ENCODE measurements around the gene CCDC68. TPM values are rescaled to one million over a fixed set of nuclear protein-coding genes. Genes with fewer than 3 reads are reported as not detected.
A peak's percentile ranks its signal among the peaks of the same experiment; 100 is the strongest.

Gene CCDC68, protein sequence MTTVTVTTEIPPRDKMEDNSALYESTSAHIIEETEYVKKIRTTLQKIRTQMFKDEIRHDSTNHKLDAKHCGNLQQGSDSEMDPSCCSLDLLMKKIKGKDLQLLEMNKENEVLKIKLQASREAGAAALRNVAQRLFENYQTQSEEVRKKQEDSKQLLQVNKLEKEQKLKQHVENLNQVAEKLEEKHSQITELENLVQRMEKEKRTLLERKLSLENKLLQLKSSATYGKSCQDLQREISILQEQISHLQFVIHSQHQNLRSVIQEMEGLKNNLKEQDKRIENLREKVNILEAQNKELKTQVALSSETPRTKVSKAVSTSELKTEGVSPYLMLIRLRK
- 0.08 TPM in 1 of 2 replicates, not detected in the other for total RNA-seq (2014; rRNA removed; shearing (Covaris generic))
- 0.67 and 0.73 TPM in 2 replicates for polyA plus RNA-seq (2015; cell fraction: cytosol; rRNA removed)
- polyA plus RNA-seq (2015; cell fraction: nucleus; rRNA removed): 0.41 and 0.93 TPM in 2 replicates

- no peak for DNase-seq (ENCODE audit: low read depth)
These were observed at the start of gene CCDC68 for GRCh38 chr18:54958704-54959625. CCDC68 (minus strand) TSS chr18:54959461; CDS start chr18:54942791, 16,670 bp downstream.

DNA sequence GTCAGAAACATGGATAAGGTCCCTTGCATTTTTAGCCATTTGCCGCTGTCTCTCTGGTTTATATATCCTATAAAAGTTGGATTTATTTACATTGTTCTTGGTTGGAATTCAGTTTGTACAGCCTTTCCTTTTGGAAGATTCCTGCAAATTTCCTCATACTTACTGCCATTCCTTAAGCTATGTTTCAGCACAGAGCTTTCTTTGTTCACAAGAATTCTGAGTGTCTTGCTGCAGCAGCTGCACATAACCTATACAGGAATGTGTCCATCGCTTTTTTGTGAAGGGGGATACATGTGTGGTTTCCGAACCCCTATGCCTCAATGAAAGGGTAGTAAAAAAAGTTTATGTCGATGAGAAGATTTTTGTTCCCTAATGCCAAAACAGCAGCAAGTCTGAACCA, 48.3 kb upstream of the CCDC68 start:
- no peak for DNase-seq (ENCODE audit: low read depth)

DNA sequence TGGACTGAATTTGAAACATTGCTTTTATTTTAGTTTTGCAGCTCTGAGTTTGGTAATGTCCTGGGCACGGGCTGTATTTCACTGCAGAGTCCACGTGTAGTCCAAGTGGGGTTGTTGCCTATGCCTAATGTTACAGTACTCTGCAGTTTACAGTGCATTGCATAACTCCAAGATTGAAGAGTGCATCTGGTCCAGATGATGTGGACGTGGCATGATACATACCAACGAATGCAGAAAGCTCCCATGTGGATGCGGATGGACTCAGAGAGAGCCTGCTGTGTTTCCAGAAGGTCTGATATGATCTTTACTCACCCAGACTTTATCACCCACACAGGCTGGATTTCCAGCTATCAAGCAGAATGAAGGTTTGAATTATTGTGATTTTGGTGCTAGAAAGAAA, 44.4 kb upstream of the CCDC68 start:
- DNase-seq (ENCODE audit: low read depth): no peak

DNA sequence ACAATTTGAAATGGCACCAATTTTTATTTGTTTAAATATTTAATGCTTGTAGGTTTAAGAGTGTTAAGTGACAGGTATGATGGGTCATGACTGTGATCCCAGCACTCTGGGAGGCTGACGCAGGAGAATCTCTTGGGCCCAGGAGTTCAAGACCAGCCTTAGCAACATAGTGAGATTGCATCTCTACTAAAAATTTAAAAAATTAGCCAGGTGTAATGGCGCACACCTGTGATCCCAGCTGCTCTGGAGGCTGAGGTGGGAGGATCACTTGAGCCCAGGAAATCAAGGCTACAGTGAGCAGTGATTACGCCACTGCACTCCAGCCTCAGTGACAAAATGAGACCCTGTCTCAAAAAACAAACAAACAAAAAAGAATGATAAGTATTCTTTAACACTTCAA, 43.0 kb upstream of the CCDC68 start:
- DNase-seq (ENCODE audit: low read depth): no peak

GRCh38 chr18:55001394-55002024, 42.2 kb upstream of the CCDC68 start:
- no peak for DNase-seq (ENCODE audit: low read depth)

- no peak for DNase-seq (ENCODE audit: low read depth)
These were observed 41.3 kb upstream of the CCDC68 start for GRCh38 chr18:55000529-55000928.

DNA sequence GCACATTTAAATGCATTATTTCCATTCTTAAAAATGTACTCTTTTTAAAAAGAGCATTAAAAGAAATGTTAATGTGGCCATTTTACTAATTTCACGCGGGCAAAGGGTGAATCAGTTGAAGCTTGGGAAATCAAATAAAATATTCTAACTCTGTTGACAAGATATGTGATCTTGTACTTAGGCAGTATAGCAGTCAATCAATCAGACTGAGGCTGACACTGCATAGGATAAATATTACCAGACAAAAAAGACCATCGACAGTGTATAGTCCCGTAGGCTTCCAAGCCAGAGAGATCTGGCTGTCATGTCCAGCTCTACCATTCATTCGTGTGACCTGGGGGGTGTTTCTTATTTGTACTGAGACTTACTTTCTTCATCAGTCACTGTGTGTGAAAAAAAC, 39.8 kb upstream of the CCDC68 start:
- no peak for DNase-seq (ENCODE audit: low read depth)

DNA sequence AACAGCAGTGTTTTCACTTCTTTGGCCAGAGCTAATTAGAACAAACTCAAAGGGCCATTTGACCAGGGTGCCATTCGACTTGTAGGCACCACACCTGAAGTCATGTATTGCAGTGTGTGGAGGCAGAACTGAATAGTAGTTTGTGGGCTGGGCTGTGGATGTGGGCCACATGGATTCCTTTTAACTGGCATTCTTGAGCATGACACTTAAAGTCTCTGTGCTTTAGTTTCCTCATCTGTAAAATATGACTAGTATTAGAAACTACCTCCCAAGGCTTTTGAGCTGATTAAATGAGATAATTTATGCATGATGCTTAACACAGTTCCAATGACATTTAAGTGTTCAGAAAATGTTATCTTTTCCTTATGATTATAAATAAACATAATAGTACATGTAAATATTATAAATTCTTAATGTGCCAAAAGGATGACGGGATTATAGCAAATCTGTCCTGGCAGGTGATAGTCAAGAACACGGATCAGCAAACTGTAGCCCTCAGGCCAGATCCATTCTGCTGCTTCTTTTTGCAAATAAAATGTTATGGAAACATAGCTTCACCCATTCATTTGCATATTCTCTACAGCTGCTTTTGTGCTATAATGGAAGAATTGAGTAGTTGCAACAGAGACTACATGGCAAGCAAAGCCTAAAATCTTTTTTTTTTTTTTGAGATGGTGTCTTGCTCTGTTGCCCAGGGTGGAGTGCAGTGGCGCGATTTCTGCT, 36.3 kb upstream of the CCDC68 start:
- DNase-seq (ENCODE audit: low read depth): no peak

DNA sequence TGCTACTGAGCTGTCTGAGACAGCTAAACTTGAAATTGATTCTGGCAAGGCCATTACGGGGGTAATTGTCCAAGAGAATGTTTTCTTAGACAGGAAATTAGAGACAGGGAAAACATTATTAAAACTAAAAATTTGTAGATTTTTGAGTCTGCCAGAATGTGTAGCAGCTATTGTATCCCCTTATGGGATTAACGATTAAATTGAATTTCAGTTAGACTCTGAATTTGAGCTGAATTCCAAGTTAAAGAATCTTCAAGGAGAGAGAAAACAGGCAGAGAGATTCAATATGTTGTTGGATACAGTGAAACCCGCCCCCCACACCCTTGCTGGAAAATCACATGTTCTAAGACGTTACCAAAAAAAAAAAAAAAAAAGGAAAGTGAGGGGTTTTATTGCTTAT, 32.7 kb upstream of the CCDC68 start:
- DNase-seq (ENCODE audit: low read depth): no peak

- DNase-seq (ENCODE audit: low read depth): no peak
These were observed 25.6 kb upstream of the CCDC68 start for GRCh38 chr18:54984908-54985307.

- no peak for DNase-seq (ENCODE audit: low read depth)
These were observed 24.5 kb upstream of the CCDC68 start for GRCh38 chr18:54983791-54984190.

DNA sequence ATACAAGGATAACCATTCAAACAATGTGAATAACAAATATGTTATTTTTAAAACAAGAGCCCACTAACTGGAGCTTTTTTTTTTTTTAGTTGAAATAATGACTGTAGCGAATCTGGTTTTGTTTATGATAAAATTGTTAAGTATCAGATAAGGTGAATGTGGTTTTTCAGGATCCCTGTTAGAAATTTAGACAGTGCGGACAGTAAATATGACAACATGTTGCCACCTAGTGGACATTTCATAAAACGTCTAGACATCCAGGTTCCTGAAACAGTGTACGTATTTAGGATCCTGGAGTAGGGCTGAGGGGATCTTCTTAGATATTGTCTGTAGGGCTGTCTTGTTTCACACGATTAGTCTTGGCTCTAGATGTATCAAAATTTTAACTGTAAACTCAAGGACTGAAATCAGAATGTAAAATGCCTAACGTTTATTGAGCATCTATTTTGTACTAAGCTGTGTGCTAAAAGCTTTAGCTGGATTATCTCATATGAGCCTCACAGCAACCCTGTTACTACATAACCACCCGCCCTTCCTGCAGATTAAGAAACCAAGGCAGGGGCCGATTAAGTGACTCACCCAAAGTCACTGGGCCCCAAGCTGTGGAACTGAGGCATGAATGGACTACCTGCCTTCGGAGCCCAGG, 23.9 kb upstream of the CCDC68 start:
- peak; percentile 56 for DNase-seq (ENCODE audit: low read depth)

DNA sequence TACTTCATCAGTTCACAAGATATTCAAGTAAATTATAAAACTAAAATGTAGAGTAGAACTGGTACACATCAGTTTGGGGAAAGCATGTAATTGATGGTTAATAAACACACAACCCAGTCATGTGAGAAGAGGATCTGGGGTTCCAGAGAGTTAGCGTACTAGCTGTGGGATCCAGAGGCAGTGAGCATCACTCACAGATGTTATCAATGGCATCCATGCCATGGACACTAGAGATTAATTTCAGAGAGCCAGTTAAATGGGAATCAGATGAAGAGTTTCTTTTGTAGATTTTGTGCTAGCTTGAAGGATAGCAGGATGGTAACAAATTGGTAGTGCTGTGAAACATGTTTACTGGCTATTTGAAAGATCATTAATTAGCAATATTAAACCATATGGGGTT, 21.8 kb upstream of the CCDC68 start:
- DNase-seq (ENCODE audit: low read depth): no peak

- no peak for DNase-seq (ENCODE audit: low read depth)
These were observed 16.3 kb upstream of the CCDC68 start for GRCh38 chr18:54975598-54975997.

DNA sequence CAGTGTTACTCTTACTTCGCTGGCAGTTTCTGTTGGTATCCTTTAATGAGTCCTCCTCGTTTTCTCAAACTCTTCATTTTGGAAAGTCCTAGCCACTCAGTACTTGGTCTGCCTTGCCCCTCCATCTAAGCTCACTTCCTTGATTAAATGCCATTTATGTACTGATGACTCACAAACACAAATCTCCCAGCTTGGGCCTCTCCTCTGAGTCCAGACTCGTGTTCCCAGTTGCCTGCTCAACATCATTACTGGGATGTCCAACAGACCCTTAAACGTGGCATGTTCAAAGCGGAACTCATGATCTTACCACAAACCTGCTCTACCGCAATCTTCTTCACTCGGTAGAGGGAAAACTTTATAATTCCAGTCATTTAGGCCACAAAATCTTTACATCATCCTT, 13.8 kb upstream of the CCDC68 start:
- DNase-seq (ENCODE audit: low read depth): peak; percentile 13

GRCh38 chr18:54968807-54969206, 9.5 kb upstream of the CCDC68 start:
- no peak for DNase-seq (ENCODE audit: low read depth)

DNA sequence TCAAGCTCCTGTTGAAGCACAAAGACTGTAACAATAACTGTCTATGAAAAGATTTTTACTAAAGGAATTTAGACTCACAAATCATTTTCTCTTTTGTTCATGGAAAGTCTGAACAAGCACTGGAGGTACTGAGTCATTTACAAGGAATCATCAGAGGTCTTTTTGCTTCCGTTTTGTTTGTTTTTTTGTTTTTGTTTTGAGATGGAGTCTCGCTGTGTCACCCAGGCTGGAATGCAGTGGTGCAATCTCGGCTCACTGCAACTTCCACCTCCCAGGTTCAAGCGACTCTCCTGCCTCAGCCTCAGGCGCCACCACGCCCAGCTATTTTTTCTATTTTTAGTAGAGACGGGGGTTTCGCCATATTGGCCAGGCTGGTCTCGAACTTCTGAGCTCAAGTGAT, 9.0 kb upstream of the CCDC68 start:
- peak; percentile 57 for DNase-seq (ENCODE audit: low read depth)

GRCh38 chr18:54967786-54968185, 8.5 kb upstream of the CCDC68 start:
- no peak for DNase-seq (ENCODE audit: low read depth)

DNA sequence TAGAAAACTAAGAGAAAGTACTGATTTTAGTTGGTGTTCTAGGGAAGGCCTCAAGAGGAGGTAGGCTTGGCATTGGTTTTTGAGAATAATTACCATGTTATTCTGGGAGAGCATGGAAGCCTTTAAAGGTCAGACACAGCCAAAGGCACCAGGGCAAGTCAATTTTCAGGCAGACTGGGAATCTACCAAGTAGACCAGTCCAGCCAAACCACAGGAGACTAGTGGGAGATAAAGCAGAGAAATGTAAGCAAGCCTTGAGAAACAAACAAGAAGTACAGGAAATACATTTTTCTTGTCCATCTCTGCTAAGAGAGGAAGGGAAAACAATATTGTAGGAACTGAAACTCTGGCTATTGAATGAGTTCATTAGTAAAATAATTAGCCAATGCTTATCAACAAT, 5.5 kb upstream of the CCDC68 start:
- DNase-seq (ENCODE audit: low read depth): no peak

GRCh38 chr18:54962919-54963645, 3.8 kb upstream of the CCDC68 start:
- DNase-seq (ENCODE audit: low read depth): no peak

All from HT1080 (cell line).